ENCODE data around the gene NCBP3. TPM values are rescaled to one million over a fixed set of nuclear protein-coding genes. Genes with fewer than 3 reads are reported as not detected.
"Not testable (repeated sequence)": the region's sequence is repeated elsewhere in the genome, so short reads cannot be mapped to it uniquely, and the experiment has no call there.

Gene NCBP3
- total RNA-seq, 1 donor from 2014 or later, result 133 TPM

- H3K27me3 Mint-ChIP-seq (ENCODE audit: unreplicated experiment), result peaks cover 2% of the 10 kb centered on the region
- no peak overlapping the region for H3K4me3 Mint-ChIP-seq (ENCODE audit: unreplicated experiment)
- no peak for DNase-seq
- no peak for TF ChIP-seq CTCF (IDR thresholded peaks at IDR 0.05; ENCODE audit: partially characterized antibody, unreplicated experiment)
- H3K9me3 Mint-ChIP-seq (ENCODE audit: unreplicated experiment), result peaks cover under 1% of the 10 kb centered on the region
- H3K27ac Mint-ChIP-seq (ENCODE audit: unreplicated experiment), result no peak overlapping the region
- no peaks in the 10 kb centered on the region for H3K4me1 Mint-ChIP-seq (ENCODE audit: low read depth, unreplicated experiment)
- no peaks in the 10 kb centered on the region for H3K36me3 Mint-ChIP-seq (ENCODE audit: unreplicated experiment)
Observed at GRCh38 chr17:3792481-3792880, 53.6 kb downstream of the NCBP3 start.

DNA sequence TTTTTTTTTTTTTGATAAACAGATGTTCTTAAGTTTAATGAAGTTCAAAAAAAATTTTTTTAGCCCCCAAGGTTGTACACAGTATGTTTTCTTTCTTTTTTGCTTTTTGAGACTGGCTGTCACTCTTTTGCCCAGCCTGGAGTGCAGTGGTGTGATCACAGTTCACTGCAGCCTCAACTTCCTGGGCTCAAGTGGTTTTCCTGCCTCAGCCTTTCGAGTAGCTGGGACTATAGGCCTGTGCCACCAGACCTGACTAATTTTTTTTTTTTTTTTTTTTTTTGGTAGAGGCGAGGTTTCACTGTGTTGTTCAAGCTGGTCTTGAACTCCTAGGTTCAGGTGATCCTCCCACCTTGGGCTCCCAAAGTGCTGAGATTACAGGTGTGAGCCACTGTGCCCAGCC, 57.8 kb downstream of the NCBP3 start:
- no peak for DNase-seq
- peaks cover 2% of the 10 kb centered on the region for H3K9me3 Mint-ChIP-seq (ENCODE audit: unreplicated experiment)
- no peak overlapping the region for H3K27ac Mint-ChIP-seq (ENCODE audit: unreplicated experiment)

GRCh38 chr17:3785323-3785722, 60.7 kb downstream of the NCBP3 start:
- not testable (repeated sequence) for H3K27ac Mint-ChIP-seq (ENCODE audit: unreplicated experiment); H3K4me3 Mint-ChIP-seq (ENCODE audit: unreplicated experiment); H3K9me3 Mint-ChIP-seq (ENCODE audit: unreplicated experiment); DNase-seq; H3K4me1 Mint-ChIP-seq (ENCODE audit: low read depth, unreplicated experiment); H3K27me3 Mint-ChIP-seq (ENCODE audit: unreplicated experiment); H3K36me3 Mint-ChIP-seq (ENCODE audit: unreplicated experiment)

More for the DNA sequence above, 57.8 kb downstream of the NCBP3 start:
- no peak overlapping the region for H3K4me3 Mint-ChIP-seq (ENCODE audit: unreplicated experiment)
- no peaks in the 10 kb centered on the region for H3K4me1 Mint-ChIP-seq (ENCODE audit: low read depth, unreplicated experiment)
- no peaks in the 10 kb centered on the region for H3K27me3 Mint-ChIP-seq (ENCODE audit: unreplicated experiment)
- H3K36me3 Mint-ChIP-seq (ENCODE audit: unreplicated experiment), result no peaks in the 10 kb centered on the region
- TF ChIP-seq CTCF (IDR thresholded peaks at IDR 0.05; ENCODE audit: partially characterized antibody, unreplicated experiment), result no peak

- Mint-ChIP-seq H3K4me1 (ENCODE audit: low read depth, unreplicated experiment) (no peaks in the 10 kb centered on the region), H3K4me3 (ENCODE audit: unreplicated experiment) (no peak overlapping the region), H3K9me3 (ENCODE audit: unreplicated experiment) (peaks cover 2% of the 10 kb centered on the region), H3K27me3 (ENCODE audit: unreplicated experiment) (peaks cover 2% of the 10 kb centered on the region), H3K27ac (ENCODE audit: unreplicated experiment) (no peak overlapping the region), H3K36me3 (ENCODE audit: unreplicated experiment) (no peaks in the 10 kb centered on the region)
- DNase-seq, result no peak
- no peak for TF ChIP-seq CTCF (IDR thresholded peaks at IDR 0.05; ENCODE audit: partially characterized antibody, unreplicated experiment)
Observed at GRCh38 chr17:3782751-3783150, 63.3 kb downstream of the NCBP3 start.

GRCh38 chr17:3780986-3781385, 65.1 kb downstream of the NCBP3 start:
- Mint-ChIP-seq H3K4me1 (ENCODE audit: low read depth, unreplicated experiment) (no peaks in the 10 kb centered on the region), H3K9me3 (ENCODE audit: unreplicated experiment) (no peaks in the 10 kb centered on the region), H3K36me3 (ENCODE audit: unreplicated experiment) (no peaks in the 10 kb centered on the region), H3K27me3 (ENCODE audit: unreplicated experiment) (peaks cover 3% of the 10 kb centered on the region), H3K4me3 (ENCODE audit: unreplicated experiment) (no peak overlapping the region), H3K27ac (ENCODE audit: unreplicated experiment) (no peak overlapping the region)
- DNase-seq, result no peak
- no peak for TF ChIP-seq CTCF (IDR thresholded peaks at IDR 0.05; ENCODE audit: partially characterized antibody, unreplicated experiment)

Measured in glutamatergic neuron (in vitro differentiated cells).